ENCODE measurements around the gene FBXO41. TPM values are rescaled to one million over a fixed set of nuclear protein-coding genes. Genes with fewer than 3 reads are reported as not detected.
A peak's percentile ranks its signal among the peaks of the same experiment; 100 is the strongest.

FBXO41 gene
- total and polyA plus RNA-seq, 10 of the 15 experiments (the other 5 are each of a cell fraction or from before 2014, with no cell fraction given), result 1.9 to 38.9 (median 11.3) TPM

GRCh38 chr2:73217160-73217559, 67.1 kb downstream of the FBXO41 start (continued):
- TF ChIP-seq CTCF (IDR thresholded peaks at IDR 0.05 in 2 of 3, conservative IDR thresholded peaks at IDR 0.05 in 1 of 3; ENCODE audit: control insufficient read depth in 2 of 3, extremely low read depth in 1 of 3, insufficient read depth in 1 of 3, low read depth in 3 of 3, low read length in 3 of 3) (no peak), ZNF207 (IDR thresholded peaks at IDR 0.05; ENCODE audit: borderline replicate concordance) (no peak), ZNF217 (IDR thresholded peaks at IDR 0.05) (no peak), HDGF (IDR thresholded peaks at IDR 0.05) (no peak), PAX8 (IDR thresholded peaks at IDR 0.05) (no peak)

DNA sequence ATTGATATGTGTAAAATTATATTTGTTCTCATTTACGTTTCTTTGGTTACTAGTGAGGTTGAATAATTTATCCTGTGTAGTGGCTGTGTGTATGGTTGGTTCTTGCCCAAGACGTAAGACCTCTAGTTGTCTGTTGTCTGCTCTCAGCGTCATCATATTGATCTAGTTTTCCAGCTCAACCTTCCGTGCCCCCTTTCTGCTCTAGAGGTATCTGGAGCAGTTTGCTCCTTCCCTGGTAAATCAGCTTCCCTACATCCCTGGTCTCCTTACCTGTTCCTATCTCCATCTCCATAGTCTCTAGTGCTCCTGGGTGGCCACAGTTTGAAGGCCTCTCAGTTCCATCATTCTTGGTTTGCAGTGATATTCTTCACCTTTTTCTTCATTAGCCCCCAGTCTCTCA, 69.0 kb downstream of the FBXO41 start:
- H3K4me3 ChIP-seq, result peak overlapping the region; percentile 83
- no peak for TF ChIP-seq MTA3 (IDR thresholded peaks at IDR 0.05; ENCODE audit: borderline replicate concordance, low read length)
- no peak for TF ChIP-seq CBX3 (IDR thresholded peaks at IDR 0.05; ENCODE audit: borderline replicate concordance, low read depth)
- TF ChIP-seq, protein P1, sequence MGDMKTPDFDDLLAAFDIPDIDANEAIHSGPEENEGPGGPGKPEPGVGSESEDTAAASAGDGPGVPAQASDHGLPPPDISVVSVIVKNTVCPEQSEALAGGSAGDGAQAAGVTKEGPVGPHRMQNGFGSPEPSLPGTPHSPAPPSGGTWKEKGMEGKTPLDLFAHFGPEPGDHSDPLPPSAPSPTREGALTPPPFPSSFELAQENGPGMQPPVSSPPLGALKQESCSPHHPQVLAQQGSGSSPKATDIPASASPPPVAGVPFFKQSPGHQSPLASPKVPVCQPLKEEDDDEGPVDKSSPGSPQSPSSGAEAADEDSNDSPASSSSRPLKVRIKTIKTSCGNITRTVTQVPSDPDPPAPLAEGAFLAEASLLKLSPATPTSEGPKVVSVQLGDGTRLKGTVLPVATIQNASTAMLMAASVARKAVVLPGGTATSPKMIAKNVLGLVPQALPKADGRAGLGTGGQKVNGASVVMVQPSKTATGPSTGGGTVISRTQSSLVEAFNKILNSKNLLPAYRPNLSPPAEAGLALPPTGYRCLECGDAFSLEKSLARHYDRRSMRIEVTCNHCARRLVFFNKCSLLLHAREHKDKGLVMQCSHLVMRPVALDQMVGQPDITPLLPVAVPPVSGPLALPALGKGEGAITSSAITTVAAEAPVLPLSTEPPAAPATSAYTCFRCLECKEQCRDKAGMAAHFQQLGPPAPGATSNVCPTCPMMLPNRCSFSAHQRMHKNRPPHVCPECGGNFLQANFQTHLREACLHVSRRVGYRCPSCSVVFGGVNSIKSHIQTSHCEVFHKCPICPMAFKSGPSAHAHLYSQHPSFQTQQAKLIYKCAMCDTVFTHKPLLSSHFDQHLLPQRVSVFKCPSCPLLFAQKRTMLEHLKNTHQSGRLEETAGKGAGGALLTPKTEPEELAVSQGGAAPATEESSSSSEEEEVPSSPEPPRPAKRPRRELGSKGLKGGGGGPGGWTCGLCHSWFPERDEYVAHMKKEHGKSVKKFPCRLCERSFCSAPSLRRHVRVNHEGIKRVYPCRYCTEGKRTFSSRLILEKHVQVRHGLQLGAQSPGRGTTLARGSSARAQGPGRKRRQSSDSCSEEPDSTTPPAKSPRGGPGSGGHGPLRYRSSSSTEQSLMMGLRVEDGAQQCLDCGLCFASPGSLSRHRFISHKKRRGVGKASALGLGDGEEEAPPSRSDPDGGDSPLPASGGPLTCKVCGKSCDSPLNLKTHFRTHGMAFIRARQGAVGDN (IDR thresholded peaks at IDR 0.05), result no peak
- no peak for TF ChIP-seq FOXK2 (IDR thresholded peaks at IDR 0.05)
- TF ChIP-seq MYB (IDR thresholded peaks at IDR 0.05; ENCODE audit: borderline replicate concordance, low read depth, low read length), result no peak
- no peak for TF ChIP-seq E2F4 (IDR thresholded peaks at IDR 0.05; ENCODE audit: low read depth, low read length)
- TF ChIP-seq ZNF207 (IDR thresholded peaks at IDR 0.05; ENCODE audit: borderline replicate concordance), result no peak
- TF ChIP-seq CBX5 (IDR thresholded peaks at IDR 0.05; ENCODE audit: low read depth), result no peak
- no peak for TF ChIP-seq TCF3 (IDR thresholded peaks at IDR 0.05; ENCODE audit: borderline replicate concordance, insufficient read depth, low read depth, low read length)
- H4K20me1 ChIP-seq (ENCODE audit: control insufficient read depth, insufficient read depth), result no peaks in the 10 kb centered on the region
- peaks cover 8% of the 10 kb centered on the region for H3K4me1 ChIP-seq (ENCODE audit: control insufficient read depth, insufficient read depth, low read length)
- CTCF ChIA-PET, result interaction anchor here (0.7 to 2.3 kb wide), 5 partner anchors 13 to 241 kb away, joined by 3 to 10 read pairs (median 3); partner anchors contain the start of gene CCT7
- RAD21 ChIA-PET (ENCODE audit: unreplicated experiment), result interaction anchor here (0.9 to 1.0 kb wide), 2 partner anchors 18 to 31 kb away, joined by 3 to 4 read pairs; partner anchors contain the start of gene PRADC1
- ATAC-seq, result no peak
- H3K9ac ChIP-seq (ENCODE audit: control insufficient read depth, insufficient read depth, low read length), result no peak overlapping the region; the same call in 1 of the 2 replicates
- no peak for DNase-seq (ENCODE audit: low read depth, low spot score)
- peaks cover 16% of the 10 kb centered on the region for H3K79me2 ChIP-seq (ENCODE audit: control insufficient read depth, insufficient read depth, low read length)
- SMC1A ChIA-PET (ENCODE audit: uncharacterized antibody, unreplicated experiment), result interaction anchor here (0.9 to 1.4 kb wide), 3 partner anchors 17 to 73 kb away, joined by 3 to 7 read pairs (median 3); partner anchors contain the start of genes CCT7 and PRADC1
- BruUV-seq (replicated peaks), result no TSS peak
- peaks cover under 1 to 3% of the 10 kb centered on the region in 2 experiments; a peak in 2 of 4 replicates for H3K36me3 ChIP-seq (ENCODE audit: control insufficient read depth in 2 of 2, insufficient read depth in 2 of 2, low read length in 1 of 2)
- in situ Hi-C loops (cut with MboI) (no loop called here), intact Hi-C loops (cut with micrococcal nuclease; ENCODE audit: unreplicated experiment) (no loop called here)
- H3K9me3 ChIP-seq (replicated peaks; ENCODE audit: control insufficient read depth, insufficient read depth, low read length), result no peaks in the 10 kb centered on the region
- no peak overlapping the region for H2AFZ ChIP-seq (ENCODE audit: control insufficient read depth, low read depth, low read length)
- POLR2A ChIA-PET, result interaction anchor here (0.7 to 1.4 kb wide), 5 partner anchors 9 to 433 kb away, joined by 3 to 4 read pairs (median 3); partner anchors contain the start of gene SPR
- H3K27me3 ChIP-seq (replicated peaks in 1 of 2; ENCODE audit: control insufficient read depth in 2 of 2, insufficient read depth in 2 of 2, low read length in 1 of 2), result no peaks in the 10 kb centered on the region
- peak overlapping the region; percentile 84 for H3K4me2 ChIP-seq (ENCODE audit: control insufficient read depth, insufficient read depth)
- H3K27ac ChIP-seq (ENCODE audit: control insufficient read depth, insufficient read depth), result peak overlapping the region; percentile 72; the same call in 1 of the 2 replicates
- no peak for FAIRE-seq
- WGBS (ENCODE audit: insufficient coverage, insufficient replicate concordance, low lambda C conversion rate, missing lambda C conversion rate), result 67% methylated on average over 4 of the region's 4 CpGs

Data from GM12878 (cell line).